Panc1 (cell line): ENCODE measurements around the gene CFAP20DC. TPM values are rescaled to one million over a fixed set of nuclear protein-coding genes. Genes with fewer than 3 reads are reported as not detected.

Experiments
- ATAC-seq: fragments of 200-7000 bp; cut with Tn5 transposase; 2 replicates; pipeline ENCODE4 v1.9.1; 2020; ENCODE audit warnings: mild to moderate bottlenecking, moderate library complexity
- BruUV-seq: library from RNA; stranded (reverse); fragments of 400-500 nt; replicated peaks from 2 replicates; lab custom pipeline; 2021; lab: Mats Ljungman, UMichigan
- CTCF ChIA-PET: fragments of 300-600 bp; sonication (Branson Sonifier 250); formaldehyde crosslinking; loops from one replicate; lab custom pipeline; 2022; ENCODE audit warnings: antibody characterized with exemption; lab: Charles Lee
- POLR2A ChIA-PET: fragments of 300-600 bp; sonication (Branson Sonifier 250); formaldehyde crosslinking; loops from one replicate; lab custom pipeline; 2022; ENCODE audit warnings: antibody characterized with exemption; lab: Charles Lee
- DNase-seq: peaks from one replicate; pipeline ENCODE4 v3.0.0-alpha.2; 2010; ENCODE audit warnings: low read depth, low spot score
- H3K27ac ChIP-seq: 2 replicates; pipeline ENCODE4 v1.5.1; 2011; ENCODE audit warnings: mild to moderate bottlenecking, low read length, inconsistent platforms
- H3K27me3 ChIP-seq: fragments of 200-500 bp; sonication (Bioruptor generic); 2 replicates; pipeline ENCODE4 v1.6.0; 2014; ENCODE audit warnings: low read length, inconsistent platforms; ENCODE audit not compliant: control insufficient read depth, insufficient read depth
- H3K36me3 ChIP-seq: fragments of 200-500 bp; sonication (Bioruptor generic); 2 replicates; pipeline ENCODE4 v1.5.1; 2014; ENCODE audit warnings: inconsistent platforms, mild to moderate bottlenecking, low read length, moderate library complexity; ENCODE audit not compliant: control insufficient read depth, insufficient read depth
- H3K4me1 ChIP-seq: 2 replicates; pipeline ENCODE4 v1.5.1; 2011; ENCODE audit warnings: inconsistent platforms, mild to moderate bottlenecking, low read length, moderate library complexity; ENCODE audit not compliant: control insufficient read depth, insufficient read depth
- H3K4me3 ChIP-seq, 2 experiments: 2 replicates each; pipeline ENCODE4 v1.5.1; 2011 to 2012; ENCODE audit warnings: low read depth in 2 of 2, low read length in 2 of 2, mild to moderate bottlenecking in 2 of 2, inconsistent platforms in 1 of 2, moderate library complexity in 1 of 2
- H3K9me3 ChIP-seq: fragments of 200-500 bp; sonication (Bioruptor generic); 2 replicates; pipeline ENCODE4 v1.5.1; 2014; ENCODE audit warnings: low read depth, mild to moderate bottlenecking, inconsistent platforms, low read length, moderate library complexity; ENCODE audit not compliant: control insufficient read depth, insufficient read depth
- CTCF ChIP-seq: fragments of 450-650 bp; IDR thresholded peaks from 2 replicates; pipeline ENCODE4 v1.5.1; 2017; ENCODE audit warnings: mild to moderate bottlenecking
- POLR2AphosphoS5 ChIP-seq: IDR thresholded peaks from 2 replicates; pipeline ENCODE4 v1.6.1; 2012; ENCODE audit warnings: mild to moderate bottlenecking, low read depth, low read length, moderate library complexity
- SIN3A ChIP-seq: IDR thresholded peaks from 2 replicates; pipeline ENCODE4 v1.6.1; 2012; ENCODE audit warnings: low read depth, mild to moderate bottlenecking, low read length, moderate library complexity, borderline replicate concordance; ENCODE audit not compliant: insufficient read depth
- TCF7L2 ChIP-seq: IDR thresholded peaks from 2 replicates; pipeline ENCODE4 v1.6.1; 2011; ENCODE audit warnings: mild to moderate bottlenecking, low read depth, low read length, inconsistent platforms
- in situ Hi-C: cut with HindIII; loops from 2 replicates; pipeline ENCODE4 v1.10.0; 2016; ENCODE audit warnings: low sequenced_read_pairs, low pct_unique_long_range_greater_than_20kb
- intact Hi-C: fragments of 100-400 bp; cut with micrococcal nuclease; formaldehyde crosslinking; loops from one replicate; pipeline ENCODE4 v1.10.0; 2022; ENCODE audit not compliant: unreplicated experiment
- total RNA-seq: library from RNA; stranded (reverse); gene quantifications from one replicate; pipeline ENCODE4 v1.2.1, GENCODE V29; 2021; ENCODE audit not compliant: unreplicated experiment
- TF ChIP-seq, protein P1 (sequence below), 2 experiments: IDR thresholded peaks; 2 replicates each; pipeline ENCODE4 v1.6.1; 2011 to 2012; ENCODE audit warnings: low read depth in 2 of 2, control low read depth in 1 of 2, low read length in 1 of 2, mild to moderate bottlenecking in 1 of 2, moderate library complexity in 1 of 2; ENCODE audit not compliant: insufficient read depth in 1 of 2

CFAP20DC gene
- total RNA-seq, 1 experiment from 2014 or later, result 4.0 TPM

DNA sequence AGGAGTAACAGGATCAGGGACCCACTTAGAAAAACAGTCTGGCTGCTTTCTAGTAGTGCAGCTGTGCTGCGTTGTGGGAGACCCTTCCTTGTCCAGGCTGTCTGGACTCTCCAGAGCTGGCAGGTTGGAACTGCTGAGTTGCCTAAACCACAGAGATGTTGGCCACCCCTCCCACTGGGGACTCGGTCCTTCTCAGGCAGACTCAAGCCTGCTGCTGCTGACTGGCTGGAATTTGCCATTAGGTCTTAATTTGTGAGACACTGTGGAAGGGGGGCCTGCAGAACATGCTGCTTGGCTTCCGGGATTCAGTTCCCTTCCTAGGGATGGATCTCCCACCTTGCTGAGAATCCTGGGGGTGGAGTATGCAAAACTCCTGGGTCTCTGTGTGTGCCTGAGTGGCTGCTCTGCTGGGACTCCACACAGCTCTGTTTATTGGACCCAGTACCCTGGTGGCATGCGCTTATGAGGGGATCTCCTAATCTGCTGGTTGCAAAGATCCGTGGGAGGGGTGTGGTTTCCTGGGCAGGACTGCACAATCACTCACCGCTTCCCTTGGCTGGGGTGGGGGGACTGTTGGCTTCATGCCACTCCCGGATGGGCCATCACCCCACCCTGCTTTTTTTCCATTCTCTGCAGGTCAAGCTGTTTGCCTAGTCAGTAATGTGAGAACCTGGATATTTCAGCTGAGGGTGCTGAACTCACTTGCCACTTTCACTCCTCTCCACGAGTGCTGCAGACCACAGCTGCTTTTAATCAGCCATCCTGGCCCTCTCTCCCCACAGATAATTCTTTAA is 150.5 kb downstream of the CFAP20DC start:
- TF ChIP-seq, protein P1, sequence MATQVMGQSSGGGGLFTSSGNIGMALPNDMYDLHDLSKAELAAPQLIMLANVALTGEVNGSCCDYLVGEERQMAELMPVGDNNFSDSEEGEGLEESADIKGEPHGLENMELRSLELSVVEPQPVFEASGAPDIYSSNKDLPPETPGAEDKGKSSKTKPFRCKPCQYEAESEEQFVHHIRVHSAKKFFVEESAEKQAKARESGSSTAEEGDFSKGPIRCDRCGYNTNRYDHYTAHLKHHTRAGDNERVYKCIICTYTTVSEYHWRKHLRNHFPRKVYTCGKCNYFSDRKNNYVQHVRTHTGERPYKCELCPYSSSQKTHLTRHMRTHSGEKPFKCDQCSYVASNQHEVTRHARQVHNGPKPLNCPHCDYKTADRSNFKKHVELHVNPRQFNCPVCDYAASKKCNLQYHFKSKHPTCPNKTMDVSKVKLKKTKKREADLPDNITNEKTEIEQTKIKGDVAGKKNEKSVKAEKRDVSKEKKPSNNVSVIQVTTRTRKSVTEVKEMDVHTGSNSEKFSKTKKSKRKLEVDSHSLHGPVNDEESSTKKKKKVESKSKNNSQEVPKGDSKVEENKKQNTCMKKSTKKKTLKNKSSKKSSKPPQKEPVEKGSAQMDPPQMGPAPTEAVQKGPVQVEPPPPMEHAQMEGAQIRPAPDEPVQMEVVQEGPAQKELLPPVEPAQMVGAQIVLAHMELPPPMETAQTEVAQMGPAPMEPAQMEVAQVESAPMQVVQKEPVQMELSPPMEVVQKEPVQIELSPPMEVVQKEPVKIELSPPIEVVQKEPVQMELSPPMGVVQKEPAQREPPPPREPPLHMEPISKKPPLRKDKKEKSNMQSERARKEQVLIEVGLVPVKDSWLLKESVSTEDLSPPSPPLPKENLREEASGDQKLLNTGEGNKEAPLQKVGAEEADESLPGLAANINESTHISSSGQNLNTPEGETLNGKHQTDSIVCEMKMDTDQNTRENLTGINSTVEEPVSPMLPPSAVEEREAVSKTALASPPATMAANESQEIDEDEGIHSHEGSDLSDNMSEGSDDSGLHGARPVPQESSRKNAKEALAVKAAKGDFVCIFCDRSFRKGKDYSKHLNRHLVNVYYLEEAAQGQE (IDR thresholded peaks at IDR 0.05; ENCODE audit: insufficient read depth in 1 of 2, low read depth in 2 of 2, low read length in 1 of 2), result no peak
- TF ChIP-seq TCF7L2 (no peak), CTCF (no peak), SIN3A (no peak), POLR2AphosphoS5 (no peak)
- no peak for ATAC-seq
- Histone ChIP-seq H3K36me3 (no peaks in the 10 kb centered on the region), H3K9me3 (no peaks in the 10 kb centered on the region), H3K4me3 (no peak overlapping the region), H3K27ac (no peak overlapping the region), H3K4me1 (no peaks in the 10 kb centered on the region), H3K27me3 (no peaks in the 10 kb centered on the region)
- in situ Hi-C loops (no loop called here), intact Hi-C loops (no loop called here)
- ChIA-PET CTCF (no interaction called here), POLR2A (no interaction called here)
- no peak for DNase-seq
- no TSS peak for BruUV-seq

GRCh38 chr3:58898513-58898912 is 151.3 kb downstream of the CFAP20DC start:
- intact Hi-C loops (no loop called here), in situ Hi-C loops (no loop called here)
- no peak for ATAC-seq
- no peak for TF ChIP-seq SIN3A
- TF ChIP-seq TCF7L2, result no peak
- TF ChIP-seq, protein P1 (IDR thresholded peaks at IDR 0.05; ENCODE audit: insufficient read depth in 1 of 2, low read depth in 2 of 2, low read length in 1 of 2), result no peak
- TF ChIP-seq CTCF, result no peak
- no peak for TF ChIP-seq POLR2AphosphoS5
- H3K27ac ChIP-seq, result no peak overlapping the region
- H3K4me1 ChIP-seq, result no peaks in the 10 kb centered on the region
- ChIA-PET POLR2A (no interaction called here), CTCF (interaction anchor here (0.7 kb wide), 1 partner anchor 179 kb away, joined by 3 read pairs; no protein-coding TSS in a partner anchor)
- H3K36me3 ChIP-seq, result no peaks in the 10 kb centered on the region
- no peaks in the 10 kb centered on the region for H3K27me3 ChIP-seq
- H3K4me3 ChIP-seq, result no peak overlapping the region
- H3K9me3 ChIP-seq, result no peaks in the 10 kb centered on the region
- DNase-seq, result no peak
- no TSS peak for BruUV-seq
